ENCODE data around the gene ZBTB34.

DNA sequence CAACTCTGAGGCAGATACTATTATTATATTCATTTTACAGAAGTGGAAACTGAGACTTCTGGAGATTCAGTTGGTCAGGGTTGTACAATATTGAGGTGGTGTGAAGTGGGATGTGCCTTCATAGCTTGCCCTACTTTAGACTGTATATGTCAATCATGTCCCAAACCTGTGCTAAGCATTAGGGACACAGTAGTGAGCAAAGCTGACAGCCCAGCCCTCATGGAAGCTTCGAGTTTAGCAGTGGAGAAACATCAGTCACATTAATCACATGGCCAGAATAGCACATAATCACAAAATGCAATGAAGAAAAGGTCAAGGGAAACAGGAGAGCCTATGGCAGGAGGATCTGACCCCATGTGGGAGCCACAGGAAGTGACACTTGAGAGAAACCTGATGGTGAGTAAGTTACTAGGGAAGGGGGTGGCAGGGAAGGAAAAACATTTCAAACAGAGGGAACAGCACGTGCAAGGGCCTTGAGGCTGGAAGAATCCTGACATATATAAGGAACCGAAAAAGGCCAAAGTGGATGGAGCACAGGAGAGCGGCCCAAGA is 33.7 kb downstream of the ZBTB34 start:
- TF ChIP-seq, protein P1, sequence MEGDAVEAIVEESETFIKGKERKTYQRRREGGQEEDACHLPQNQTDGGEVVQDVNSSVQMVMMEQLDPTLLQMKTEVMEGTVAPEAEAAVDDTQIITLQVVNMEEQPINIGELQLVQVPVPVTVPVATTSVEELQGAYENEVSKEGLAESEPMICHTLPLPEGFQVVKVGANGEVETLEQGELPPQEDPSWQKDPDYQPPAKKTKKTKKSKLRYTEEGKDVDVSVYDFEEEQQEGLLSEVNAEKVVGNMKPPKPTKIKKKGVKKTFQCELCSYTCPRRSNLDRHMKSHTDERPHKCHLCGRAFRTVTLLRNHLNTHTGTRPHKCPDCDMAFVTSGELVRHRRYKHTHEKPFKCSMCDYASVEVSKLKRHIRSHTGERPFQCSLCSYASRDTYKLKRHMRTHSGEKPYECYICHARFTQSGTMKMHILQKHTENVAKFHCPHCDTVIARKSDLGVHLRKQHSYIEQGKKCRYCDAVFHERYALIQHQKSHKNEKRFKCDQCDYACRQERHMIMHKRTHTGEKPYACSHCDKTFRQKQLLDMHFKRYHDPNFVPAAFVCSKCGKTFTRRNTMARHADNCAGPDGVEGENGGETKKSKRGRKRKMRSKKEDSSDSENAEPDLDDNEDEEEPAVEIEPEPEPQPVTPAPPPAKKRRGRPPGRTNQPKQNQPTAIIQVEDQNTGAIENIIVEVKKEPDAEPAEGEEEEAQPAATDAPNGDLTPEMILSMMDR (IDR thresholded peaks at IDR 0.05; ENCODE audit: low read depth, low read length, poor library complexity, severe bottlenecking), result no peak
- no peak for TF ChIP-seq EZH2phosphoT487 (IDR thresholded peaks at IDR 0.05; ENCODE audit: borderline replicate concordance, low read length)

All from DOHH2 (cell line).